NK-92 (cell line): ENCODE measurements around the gene TMEM163.

Source experiments
- DNase-seq: peaks from one replicate; lab custom pipeline; 2025; ENCODE audit not compliant: unreplicated experiment; lab: John Stamatoyannopoulos, UW

TMEM163 gene

DNA sequence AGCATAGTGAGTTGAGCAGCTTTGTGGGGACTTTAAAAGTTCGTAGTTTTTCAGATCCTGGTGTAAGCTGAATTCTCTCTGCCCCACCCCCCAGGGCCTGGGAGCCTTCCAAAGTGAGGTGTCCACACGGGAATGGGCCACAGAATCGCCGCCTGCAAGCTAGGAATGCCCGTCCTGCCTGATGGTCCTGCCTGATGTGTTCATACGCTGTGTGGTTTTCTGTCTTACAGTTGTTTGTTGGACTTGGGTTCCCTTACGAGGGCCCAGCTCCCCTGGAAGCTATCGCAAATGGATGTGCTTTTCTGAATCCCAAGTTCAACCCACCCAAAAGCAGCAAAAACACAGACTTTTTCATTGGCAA lies 306.2 kb downstream of the TMEM163 start:
- no peak for DNase-seq

GRCh38 chr2:134411828-134412638 lies 306.8 kb downstream of the TMEM163 start:
- DNase-seq = no peak

DNA sequence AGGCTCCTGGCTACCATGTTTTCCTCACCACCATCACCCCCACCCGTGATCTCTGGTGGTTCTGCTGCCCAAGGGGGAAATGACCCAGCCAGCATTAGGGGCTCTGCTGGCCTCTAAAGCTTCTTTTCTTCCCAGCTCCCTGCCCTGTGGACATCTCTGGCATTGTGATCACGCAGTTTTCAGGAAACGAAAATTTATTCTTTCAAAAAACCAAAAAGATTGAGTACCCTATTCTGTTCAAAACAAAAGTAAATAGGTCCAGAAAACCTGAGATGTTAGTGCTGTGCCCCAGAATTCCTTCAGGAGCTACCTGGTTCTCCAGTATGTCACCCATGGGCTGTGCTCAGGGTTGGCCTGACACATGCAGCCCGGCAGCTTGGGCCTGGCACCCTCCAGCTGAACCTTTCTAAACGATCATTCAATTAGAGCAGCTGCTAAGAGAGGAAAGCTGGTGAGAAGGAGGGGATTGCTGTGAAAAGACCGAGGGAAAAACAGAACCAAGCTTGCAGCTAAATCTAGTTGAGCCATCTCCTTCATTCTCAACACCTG lies 307.4 kb downstream of the TMEM163 start:
- no peak for DNase-seq

- DNase-seq = no peak
Measured at GRCh38 chr2:134410831-134411231, 308.0 kb downstream of the TMEM163 start.

- no peak for DNase-seq
Measured at GRCh38 chr2:134410006-134410405, 308.8 kb downstream of the TMEM163 start.

DNA sequence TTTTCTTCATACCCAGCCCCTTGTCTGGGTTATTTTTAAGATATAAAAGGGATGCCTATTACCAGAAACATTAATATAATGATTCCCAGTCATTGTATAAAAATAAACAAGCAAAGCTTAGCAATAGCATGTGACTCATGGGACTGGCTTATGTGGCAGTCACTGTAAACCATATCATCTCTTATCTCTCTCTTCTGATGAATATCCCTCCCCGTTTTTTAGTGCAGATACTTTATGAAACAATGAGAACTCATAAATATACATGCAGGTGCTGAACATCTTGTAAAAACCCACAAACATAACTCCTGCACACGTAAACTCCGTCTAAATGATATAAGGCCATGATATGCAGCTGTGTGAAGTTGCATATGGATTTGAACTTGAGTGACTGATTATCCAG lies 310.0 kb downstream of the TMEM163 start:
- no peak for DNase-seq

DNA sequence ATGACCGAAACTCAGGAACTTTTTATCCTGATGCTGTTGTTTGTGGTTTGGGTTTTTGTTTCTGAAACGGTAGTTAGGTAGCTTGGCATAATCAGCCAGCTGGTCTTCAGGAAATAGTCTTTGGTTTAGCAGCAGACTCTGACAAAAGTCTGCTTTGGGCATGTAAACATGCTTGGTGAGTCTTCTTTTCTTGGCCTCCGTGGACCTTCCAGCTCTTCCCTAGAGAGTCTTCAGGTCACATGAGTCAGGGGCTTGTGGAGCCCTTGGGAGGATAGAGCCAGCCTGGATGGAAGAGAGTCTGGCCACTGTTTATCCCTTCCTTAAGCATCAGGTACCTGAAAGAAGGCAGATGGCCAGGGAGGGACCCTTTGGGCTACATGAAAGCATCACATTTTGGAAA lies 310.4 kb downstream of the TMEM163 start:
- no peak for DNase-seq

DNA sequence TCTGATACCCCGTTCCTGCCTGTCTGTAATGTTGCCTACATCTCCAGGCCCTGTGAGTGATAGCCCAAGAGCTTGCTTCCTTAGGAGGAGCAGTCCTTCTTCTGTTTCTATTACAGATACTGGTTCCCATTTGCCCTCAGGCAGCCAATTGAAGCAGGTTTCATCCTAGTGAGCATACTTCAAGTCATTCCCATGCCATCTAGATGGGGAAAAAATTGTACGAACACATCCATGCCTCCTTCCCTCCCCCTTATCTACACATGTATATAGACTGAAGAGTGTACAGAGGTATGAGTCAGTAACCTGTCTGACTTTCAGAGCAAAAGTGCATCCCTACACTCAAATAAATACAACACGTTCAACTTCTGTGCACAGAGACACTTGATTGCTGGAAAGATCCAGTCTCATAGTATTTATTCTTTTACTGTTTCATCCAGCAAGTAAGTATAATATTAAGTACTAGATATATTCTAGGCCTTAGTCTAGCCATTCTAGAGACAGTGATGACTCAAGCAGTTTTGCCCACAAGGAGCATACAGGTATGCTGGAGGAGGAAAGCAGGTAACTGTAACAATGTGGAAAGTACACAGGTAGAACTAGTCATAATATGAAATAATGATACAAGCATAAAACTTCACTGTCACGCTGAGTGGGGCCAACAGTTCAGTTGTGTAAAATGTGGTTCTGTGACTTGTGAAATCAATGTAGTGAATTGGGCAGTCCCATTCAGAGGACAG lies 311.5 kb downstream of the TMEM163 start:
- no peak for DNase-seq

GRCh38 chr2:134406736-134407135 lies 312.1 kb downstream of the TMEM163 start:
- DNase-seq = no peak

- DNase-seq = no peak
Measured at GRCh38 chr2:134406311-134406710, 312.5 kb downstream of the TMEM163 start.
